DMS53 (cell line): ENCODE data around the gene DHX16.

Experiments
- DNase-seq: peaks from one replicate; lab custom pipeline; 2025; lab: John Stamatoyannopoulos, UW

DHX16 gene

DNA sequence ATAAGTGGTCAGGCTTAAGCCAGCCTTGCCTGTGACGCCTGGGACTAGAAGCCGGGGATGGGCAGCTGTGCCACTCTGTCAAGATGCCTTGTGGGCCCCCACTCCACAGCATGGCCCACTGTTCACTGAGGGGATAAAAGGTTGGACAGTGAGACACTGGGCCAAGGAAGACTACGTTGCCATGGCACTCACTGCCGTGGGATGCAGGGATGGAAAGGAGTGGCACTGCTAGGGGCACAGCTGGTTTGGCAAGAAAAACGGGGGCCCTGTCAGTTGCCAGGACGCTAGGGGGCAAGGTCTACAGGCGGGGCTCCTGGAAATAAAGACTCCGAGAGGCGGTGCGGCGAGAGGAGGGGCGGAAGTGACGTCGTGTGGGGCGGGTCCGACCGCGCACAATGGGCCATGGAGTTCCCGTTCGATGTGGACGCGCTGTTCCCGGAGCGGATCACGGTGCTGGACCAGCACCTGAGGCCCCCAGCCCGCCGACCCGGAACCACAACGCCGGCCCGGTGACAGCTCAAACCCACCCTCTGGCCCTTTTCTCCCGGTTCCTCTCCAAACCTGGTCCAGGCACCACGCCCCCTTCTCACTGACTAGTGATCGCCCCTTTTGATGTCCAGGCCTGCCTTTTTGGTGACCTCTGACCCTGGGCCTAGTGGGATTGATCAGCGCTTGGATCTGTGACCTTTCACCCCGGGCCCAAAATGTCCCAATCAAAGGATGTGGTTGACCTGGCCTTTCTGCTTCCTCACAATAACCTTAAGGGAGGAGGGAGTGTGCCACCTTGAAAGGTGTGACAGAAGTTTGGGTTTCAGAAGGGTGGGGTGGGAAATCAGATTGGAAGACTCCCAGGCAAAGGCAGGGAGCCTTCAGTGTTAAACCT is 46.1 kb downstream of the DHX16 start, which contains the start of gene ATAT1:
TSS of gene ATAT1 (plus strand) at position 391 of the 883 bp plus-strand sequence.
- DNase-seq: peak; percentile 90

DNA sequence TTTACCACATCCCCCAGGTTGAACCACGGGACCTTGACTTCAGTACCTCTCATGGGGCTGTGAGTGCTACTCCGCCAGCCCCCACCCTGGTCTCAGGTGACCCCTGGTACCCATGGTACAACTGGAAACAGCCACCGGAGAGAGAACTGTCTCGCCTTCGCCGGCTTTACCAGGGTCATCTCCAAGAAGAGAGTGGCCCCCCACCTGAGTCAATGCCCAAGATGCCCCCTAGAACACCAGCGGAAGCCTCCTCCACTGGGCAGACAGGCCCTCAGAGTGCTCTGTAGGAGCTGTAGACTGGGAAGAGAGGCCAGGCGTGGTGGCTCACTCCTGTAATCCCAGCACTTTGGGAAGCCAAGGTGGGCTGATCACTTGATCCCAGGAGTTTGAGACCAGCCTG is 47.3 kb downstream of the DHX16 start:
- no peak for DNase-seq

DNA sequence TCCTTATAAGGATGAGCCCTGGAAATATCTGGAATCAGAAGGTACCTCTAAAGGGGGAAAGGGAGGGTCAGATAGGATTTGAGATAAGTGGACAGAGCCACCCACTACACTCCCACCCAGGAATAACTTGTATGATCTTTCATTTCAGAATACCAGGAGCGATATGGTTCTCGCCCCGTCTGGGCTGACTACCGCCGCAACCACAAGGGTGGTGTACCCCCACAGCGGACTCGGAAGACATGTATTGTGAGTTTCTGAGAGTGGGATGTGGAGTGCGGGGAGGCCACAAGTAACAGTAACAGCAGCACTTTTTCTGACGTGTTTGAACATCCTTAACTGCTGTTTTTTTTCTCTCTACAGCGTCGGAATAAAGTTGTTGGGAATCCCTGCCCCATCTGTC is 53.2 kb downstream of the DHX16 start:
- DNase-seq: no peak

- peak; percentile 61 for DNase-seq
These were observed 54.5 kb downstream of the DHX16 start for GRCh38 chr6:30618270-30618797.

GRCh38 chr6:30617565-30618269 is 55.1 kb downstream of the DHX16 start, which contains the start of gene MRPS18B:
Gene MRPS18B, plus strand, starts transcription at chr6:30617840. Its CDS starts 26 bp downstream, at chr6:30617866.
- peak; percentile 98 for DNase-seq

- peak; percentile 100 for DNase-seq
These were observed 55.8 kb downstream of the DHX16 start, which contains the start of gene PPP1R10 for GRCh38 chr6:30616811-30617564. Gene PPP1R10, minus strand, starts transcription at chr6:30617243. Its CDS starts 7,299 bp downstream, at chr6:30609944.

GRCh38 chr6:30615958-30616810 is 56.6 kb downstream of the DHX16 start:
- DNase-seq: peak; percentile 88

- peak; percentile 78 for DNase-seq
These were observed 57.4 kb downstream of the DHX16 start for GRCh38 chr6:30615219-30615957.

DNA sequence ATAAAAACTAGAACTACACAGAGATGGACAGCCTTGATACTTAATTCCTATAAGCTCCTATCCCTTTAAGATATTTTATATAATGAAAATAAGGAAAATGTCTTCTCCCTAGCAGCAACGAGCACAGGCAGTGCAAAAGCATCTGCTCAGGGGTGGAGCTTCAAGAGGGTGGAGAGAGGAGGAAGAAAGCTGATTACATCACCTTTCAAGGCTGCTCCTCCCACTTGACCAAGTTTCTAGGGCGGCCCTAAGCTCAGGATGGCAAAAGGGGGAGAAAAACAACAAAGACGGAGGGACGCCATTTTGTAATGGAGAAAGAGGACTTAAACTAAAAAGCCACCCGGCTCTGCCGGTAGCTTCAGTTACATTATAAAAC is 58.0 kb downstream of the DHX16 start:
- peak; percentile 99 for DNase-seq

GRCh38 chr6:30614044-30614842 is 58.6 kb downstream of the DHX16 start:
- no peak for DNase-seq

DNA sequence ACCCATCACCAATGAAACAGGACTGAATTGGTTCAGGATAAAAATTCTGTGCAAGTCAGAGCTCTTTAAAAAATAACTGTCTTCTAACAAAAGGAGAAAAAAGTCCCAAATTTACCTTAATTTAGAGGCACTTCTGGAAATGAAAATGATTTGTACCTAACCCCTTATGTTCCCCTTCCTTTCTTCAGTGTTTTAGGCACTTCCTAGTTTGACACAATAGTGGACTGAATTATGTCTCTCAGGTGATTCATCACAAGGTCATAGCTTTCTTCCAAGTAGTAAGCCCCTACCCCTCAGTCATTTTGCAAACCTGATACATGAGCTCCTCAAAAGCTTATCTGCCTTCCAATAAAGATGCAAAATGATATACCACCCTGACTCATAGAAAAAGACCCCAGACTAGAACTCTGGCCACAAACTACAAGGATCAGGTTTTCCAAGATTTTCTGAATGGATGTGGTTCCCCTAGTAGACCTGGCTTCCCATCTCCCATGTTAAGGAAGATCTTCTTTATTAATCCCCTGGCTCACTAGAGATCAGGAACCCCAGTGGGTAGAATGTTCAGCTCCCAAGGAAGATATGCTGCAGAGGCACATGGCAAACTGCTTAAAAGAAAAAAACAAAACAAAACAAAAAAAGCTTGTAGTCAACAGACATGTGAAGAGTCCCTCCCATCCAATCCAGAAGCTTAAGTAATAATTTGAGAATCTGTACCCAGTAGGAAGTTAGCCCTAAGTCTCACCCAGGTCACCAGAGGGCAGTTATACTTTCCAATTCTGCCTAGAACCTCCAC is 59.4 kb downstream of the DHX16 start:
- no peak for DNase-seq

DNA sequence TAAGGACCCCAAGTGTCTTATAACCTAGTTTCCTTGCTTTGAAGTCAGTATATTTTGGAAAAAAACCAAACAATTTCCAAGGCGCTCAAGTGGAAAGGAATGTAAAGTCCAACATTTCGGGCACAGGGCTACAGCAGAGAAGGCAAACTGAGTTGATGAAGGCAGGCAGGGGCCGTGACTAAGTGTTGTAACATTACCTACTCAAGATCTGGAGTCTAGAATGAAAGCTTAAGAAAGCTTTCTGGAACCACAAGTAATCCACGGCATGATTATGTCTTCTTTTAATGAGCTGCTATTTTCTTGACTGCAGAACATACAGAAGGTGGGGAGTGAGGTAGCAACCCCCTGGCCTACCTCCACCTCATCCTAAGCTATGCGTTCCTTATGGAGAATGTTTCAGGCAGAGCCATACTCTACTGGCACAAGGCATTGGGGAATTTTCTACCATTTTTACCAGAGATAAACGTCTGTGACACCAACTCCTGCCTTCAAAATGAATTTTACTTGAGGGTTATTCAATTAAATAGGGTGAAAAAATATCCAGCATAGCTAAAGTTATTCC is 60.0 kb downstream of the DHX16 start:
- DNase-seq: no peak

DNA sequence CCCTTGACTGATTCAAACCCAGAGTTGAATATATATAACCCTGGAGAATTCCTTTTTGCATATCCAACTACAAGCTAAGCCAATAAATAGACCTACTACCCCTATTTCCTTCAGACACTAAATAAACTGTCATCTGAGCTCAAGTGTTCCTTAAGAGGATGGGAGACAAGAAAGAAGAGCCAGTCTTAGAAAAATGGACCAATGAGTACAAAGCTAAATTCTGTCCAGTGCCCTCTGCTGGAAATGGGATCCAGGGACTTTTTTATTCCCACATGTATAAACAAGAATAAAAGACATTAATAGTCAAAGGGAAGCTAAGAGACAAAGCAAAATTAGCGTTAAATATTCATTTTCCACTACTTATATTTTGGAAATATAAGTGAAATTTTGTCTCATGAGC is 60.6 kb downstream of the DHX16 start:
- no peak for DNase-seq

DNA sequence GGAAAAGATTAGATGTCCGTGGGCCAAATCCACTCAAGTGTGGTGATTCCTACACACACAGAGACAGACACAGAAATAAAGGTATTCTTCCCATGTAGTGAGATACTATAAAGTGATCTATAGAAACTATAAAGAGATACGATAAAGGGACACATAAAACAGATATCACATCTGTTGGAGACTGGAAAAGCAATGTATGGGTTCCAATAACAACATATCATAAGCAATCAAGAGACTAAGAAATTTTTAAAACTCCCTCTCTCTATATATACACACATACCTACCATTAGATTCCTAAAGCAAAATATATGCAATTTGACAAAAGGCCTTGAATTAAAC is 61.0 kb downstream of the DHX16 start:
- no peak for DNase-seq

GRCh38 chr6:30611150-30611855 is 61.5 kb downstream of the DHX16 start:
- no peak for DNase-seq

GRCh38 chr6:30610065-30610464 is 62.7 kb downstream of the DHX16 start:
- no peak for DNase-seq

- no peak for DNase-seq
These were observed 68.8 kb downstream of the DHX16 start for GRCh38 chr6:30603961-30604360.
